SU-DHL-6 (cell line): ENCODE measurements around the gene WDR47.

Experiments used
- CTCF ChIP-seq: fragments of 200-600 bp; sonication (generic); IDR thresholded peaks from one replicate; pipeline ENCODE4 v1.5.1; 2017; ENCODE audit warnings: antibody characterized with exemption, mild to moderate bottlenecking, low read length, moderate library complexity; ENCODE audit not compliant: insufficient read depth, poor library complexity, severe bottlenecking
- EZH2phosphoT487 ChIP-seq: fragments of 200-600 bp; sonication (generic), shearing (Covaris generic); conservative IDR thresholded peaks from 2 replicates; pipeline ENCODE4 v1.6.1; 2018; ENCODE audit warnings: mild to moderate bottlenecking, antibody characterized with exemption, low read length, moderate library complexity, mixed read lengths

DNA sequence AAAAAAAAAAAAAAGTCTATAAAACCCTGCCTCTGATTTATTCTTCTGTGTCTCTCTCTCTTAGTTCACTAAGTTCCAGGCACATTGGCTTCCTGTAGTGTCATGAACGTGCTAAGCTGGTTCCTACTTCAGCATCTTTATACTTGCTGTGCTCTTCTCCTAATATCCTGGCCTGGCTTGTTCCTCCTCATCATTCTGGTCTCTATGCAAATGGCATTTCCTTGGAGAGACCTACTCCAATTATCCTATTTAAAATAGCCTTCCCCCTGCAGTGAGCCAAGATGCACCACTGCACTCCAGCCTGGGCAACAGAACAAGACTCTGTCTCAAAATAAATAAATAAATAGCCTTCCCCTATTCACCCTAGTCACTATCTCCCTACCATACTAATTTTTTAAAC is 69.0 kb downstream of the WDR47 start:
- TF ChIP-seq CTCF: no peak
- no peak for TF ChIP-seq EZH2phosphoT487
